Osteocyte (in vitro differentiated cells): Measurements from ENCODE around the gene BCHE. TPM values are rescaled to one million over a fixed set of nuclear protein-coding genes. Genes with fewer than 3 reads are reported as not detected.

Source experiments
- DNase-seq: peaks from one replicate; pipeline ENCODE4 v3.0.0; 2021; ENCODE audit warnings: mixed read lengths; ENCODE audit not compliant: unreplicated experiment; ENCODE audit errors: extremely low spot score
- H3K27ac Mint-ChIP-seq: one replicate; pipeline ENCODE4 v1.8.0; 2021; ENCODE audit warnings: mild to moderate bottlenecking, mixed read lengths; ENCODE audit not compliant: unreplicated experiment
- H3K27me3 Mint-ChIP-seq: one replicate; pipeline ENCODE4 v1.8.0; 2021; ENCODE audit warnings: mixed read lengths; ENCODE audit not compliant: unreplicated experiment
- H3K36me3 Mint-ChIP-seq: one replicate; pipeline ENCODE4 v1.8.0; 2021; ENCODE audit warnings: mixed read lengths; ENCODE audit not compliant: unreplicated experiment
- H3K4me1 Mint-ChIP-seq: one replicate; pipeline ENCODE4 v1.8.0; 2021; ENCODE audit warnings: mixed read lengths; ENCODE audit not compliant: unreplicated experiment
- H3K4me3 Mint-ChIP-seq: one replicate; pipeline ENCODE4 v1.8.0; 2021; ENCODE audit warnings: mild to moderate bottlenecking, moderate library complexity, mixed read lengths; ENCODE audit not compliant: unreplicated experiment
- H3K9me3 Mint-ChIP-seq: one replicate; pipeline ENCODE4 v1.8.0; 2021; ENCODE audit warnings: mixed read lengths; ENCODE audit not compliant: unreplicated experiment
- CTCF ChIP-seq: fragments of 200-600 bp; sonication (generic); IDR thresholded peaks from 2 replicates; pipeline ENCODE4 v1.5.0; 2021; ENCODE audit warnings: antibody characterized with exemption, mild to moderate bottlenecking, moderate library complexity
- long read RNA-seq: library from polyadenylated mRNA; unstranded; transcript quantifications from one replicate; pipeline ENCODE4 v2.0.0, GENCODE V29; 2021
- total RNA-seq: library from RNA; stranded (reverse); gene quantifications from 2 replicates; pipeline ENCODE4 v1.2.1, GENCODE V29; 2021

Gene BCHE
- 1.3 and 1.4 TPM in 2 replicates for total RNA-seq
- long read RNA-seq, transcript BCHE-201 (4 exons, 2,454 nt): major isoform, 20 of 22 reads
- long read RNA-seq, partial matches to known transcripts: 2 of 22 reads
- long read RNA-seq, other reads (novel, unspliced or antisense): 0 of 22 reads

- H3K36me3 Mint-ChIP-seq: no peaks in the 10 kb centered on the region
- H3K4me1 Mint-ChIP-seq: peaks cover 7% of the 10 kb centered on the region
- H3K9me3 Mint-ChIP-seq: no peaks in the 10 kb centered on the region
- H3K27ac Mint-ChIP-seq: peak within 1 kb of the TSS; percentile 29
- peak within 1 kb of the TSS; percentile 71 for H3K4me3 Mint-ChIP-seq
- no peaks in the 10 kb centered on the region for H3K27me3 Mint-ChIP-seq
- TF ChIP-seq CTCF: no peak
- DNase-seq: no peak
Measured at GRCh38 chr3:165837058-165837525, at the start of gene BCHE. Gene BCHE (minus strand): TSS chr3:165837423. CDS start chr3:165831033, 6,390 bp downstream.

GRCh38 chr3:165885558-165886270 lies 48.5 kb upstream of the BCHE start:
- H3K9me3 Mint-ChIP-seq: no peaks in the 10 kb centered on the region
- H3K36me3 Mint-ChIP-seq: no peaks in the 10 kb centered on the region
- TF ChIP-seq CTCF: no peak
- H3K4me1 Mint-ChIP-seq: no peaks in the 10 kb centered on the region
- H3K27me3 Mint-ChIP-seq: peaks cover 2% of the 10 kb centered on the region
- H3K27ac Mint-ChIP-seq: no peak overlapping the region
- DNase-seq: no peak
- no peak overlapping the region for H3K4me3 Mint-ChIP-seq

GRCh38 chr3:165884518-165884917 lies 47.3 kb upstream of the BCHE start:
- H3K9me3 Mint-ChIP-seq: no peaks in the 10 kb centered on the region
- no peaks in the 10 kb centered on the region for H3K4me1 Mint-ChIP-seq
- no peak for TF ChIP-seq CTCF
- no peak overlapping the region for H3K4me3 Mint-ChIP-seq
- H3K27ac Mint-ChIP-seq: no peak overlapping the region
- DNase-seq: no peak
- no peaks in the 10 kb centered on the region for H3K36me3 Mint-ChIP-seq
- H3K27me3 Mint-ChIP-seq: peaks cover 2% of the 10 kb centered on the region

- Mint-ChIP-seq H3K36me3 (no peaks in the 10 kb centered on the region), H3K9me3 (no peaks in the 10 kb centered on the region), H3K4me1 (no peaks in the 10 kb centered on the region), H3K4me3 (no peak overlapping the region), H3K27me3 (peaks cover 2% of the 10 kb centered on the region), H3K27ac (no peak overlapping the region)
- no peak for TF ChIP-seq CTCF
- DNase-seq: no peak
Measured at GRCh38 chr3:165883863-165884478, 46.7 kb upstream of the BCHE start.

- Mint-ChIP-seq H3K4me1 (no peaks in the 10 kb centered on the region), H3K27ac (no peak overlapping the region), H3K27me3 (peaks cover 2% of the 10 kb centered on the region), H3K4me3 (no peak overlapping the region), H3K9me3 (no peaks in the 10 kb centered on the region), H3K36me3 (no peaks in the 10 kb centered on the region)
- DNase-seq: no peak
- TF ChIP-seq CTCF: no peak
Measured at GRCh38 chr3:165883117-165883516, 45.9 kb upstream of the BCHE start.
